RWPE1 (cell line): ENCODE data around the gene NEURL2.
A peak's percentile ranks its signal among the peaks of the same experiment; 100 is the strongest.

Experiments
- CTCF ChIA-PET: fragments of 350-600 bp; sonication (Branson Sonifier 250); formaldehyde crosslinking; extraction: SDS; loops from one replicate; lab custom pipeline; 2021; lab: Yijun Ruan, JAX
- POLR2A ChIA-PET: fragments of 400-600 bp; formaldehyde crosslinking; extraction: SDS; loops from one replicate; lab custom pipeline; 2020; ENCODE audit warnings: antibody characterized with exemption; ENCODE audit not compliant: low non-redundant PET; lab: Yijun Ruan, JAX
- DNase-seq: peaks from one replicate; pipeline ENCODE4 v3.0.0; 2012; ENCODE audit warnings: low spot score
- H3K27ac ChIP-seq: fragments of 450-650 bp; 2 replicates; pipeline ENCODE4 v1.5.1; 2017
- TF ChIP-seq, protein P1 (sequence below): fragments of 450-650 bp; conservative IDR thresholded peaks from 2 replicates; pipeline ENCODE4 v1.5.1; 2017; ENCODE audit warnings: low read depth, mild to moderate bottlenecking

The NEURL2 gene

DNA sequence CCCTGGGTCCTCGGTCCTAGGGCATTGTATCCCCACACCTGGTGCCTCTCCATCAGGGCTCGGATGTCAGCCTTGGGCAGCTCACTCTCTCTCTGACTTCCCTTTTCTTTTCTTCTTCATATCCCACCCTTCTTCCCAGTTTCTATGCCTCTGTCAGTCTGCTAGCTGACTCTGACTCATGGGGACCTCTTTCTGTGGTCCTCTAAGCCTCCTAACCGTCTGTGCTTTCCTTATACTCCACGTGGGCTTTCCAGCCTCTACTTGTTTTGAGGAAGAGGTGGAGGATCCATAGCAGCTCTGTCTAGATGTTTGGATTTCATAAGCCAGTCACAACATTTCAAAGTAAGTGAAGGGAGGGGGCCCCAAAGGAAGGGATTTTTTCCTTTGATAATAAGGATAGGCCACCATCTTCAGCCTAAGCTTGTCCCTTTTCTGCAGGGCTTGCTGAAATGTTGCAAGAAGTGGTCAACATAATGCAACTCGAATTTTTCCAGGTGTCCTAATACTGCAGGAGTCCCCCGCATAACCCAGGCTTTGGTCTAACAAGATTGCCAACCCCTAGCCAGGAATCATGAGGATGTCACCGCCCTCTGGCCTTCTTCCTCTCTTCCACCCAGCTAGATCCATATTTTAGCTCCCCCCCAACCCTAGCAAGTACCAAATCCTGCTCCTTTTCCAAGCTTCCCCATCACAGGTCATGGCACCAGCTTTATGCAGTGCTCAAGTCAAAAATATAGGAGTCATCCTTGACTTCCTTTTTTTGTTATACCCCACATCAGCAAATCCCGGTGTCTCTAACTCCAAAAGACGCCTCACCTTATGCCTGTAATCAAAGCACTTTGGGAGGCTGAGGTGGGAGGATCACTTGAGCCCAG is 29.7 kb upstream of the NEURL2 start:
- ChIA-PET CTCF (interaction anchor here (0.6 kb wide), 2 partner anchors 53 to 66 kb away, joined by 3 read pairs; no protein-coding TSS in a partner anchor), POLR2A (interaction anchor here (2.5 kb wide), 1 partner anchor 13 kb away, joined by 15 read pairs; the partner anchor contains the start of gene PCIF1)
- DNase-seq: no peak
- TF ChIP-seq, protein P1, sequence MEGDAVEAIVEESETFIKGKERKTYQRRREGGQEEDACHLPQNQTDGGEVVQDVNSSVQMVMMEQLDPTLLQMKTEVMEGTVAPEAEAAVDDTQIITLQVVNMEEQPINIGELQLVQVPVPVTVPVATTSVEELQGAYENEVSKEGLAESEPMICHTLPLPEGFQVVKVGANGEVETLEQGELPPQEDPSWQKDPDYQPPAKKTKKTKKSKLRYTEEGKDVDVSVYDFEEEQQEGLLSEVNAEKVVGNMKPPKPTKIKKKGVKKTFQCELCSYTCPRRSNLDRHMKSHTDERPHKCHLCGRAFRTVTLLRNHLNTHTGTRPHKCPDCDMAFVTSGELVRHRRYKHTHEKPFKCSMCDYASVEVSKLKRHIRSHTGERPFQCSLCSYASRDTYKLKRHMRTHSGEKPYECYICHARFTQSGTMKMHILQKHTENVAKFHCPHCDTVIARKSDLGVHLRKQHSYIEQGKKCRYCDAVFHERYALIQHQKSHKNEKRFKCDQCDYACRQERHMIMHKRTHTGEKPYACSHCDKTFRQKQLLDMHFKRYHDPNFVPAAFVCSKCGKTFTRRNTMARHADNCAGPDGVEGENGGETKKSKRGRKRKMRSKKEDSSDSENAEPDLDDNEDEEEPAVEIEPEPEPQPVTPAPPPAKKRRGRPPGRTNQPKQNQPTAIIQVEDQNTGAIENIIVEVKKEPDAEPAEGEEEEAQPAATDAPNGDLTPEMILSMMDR: no peak
- H3K27ac ChIP-seq: no peak overlapping the region

DNA sequence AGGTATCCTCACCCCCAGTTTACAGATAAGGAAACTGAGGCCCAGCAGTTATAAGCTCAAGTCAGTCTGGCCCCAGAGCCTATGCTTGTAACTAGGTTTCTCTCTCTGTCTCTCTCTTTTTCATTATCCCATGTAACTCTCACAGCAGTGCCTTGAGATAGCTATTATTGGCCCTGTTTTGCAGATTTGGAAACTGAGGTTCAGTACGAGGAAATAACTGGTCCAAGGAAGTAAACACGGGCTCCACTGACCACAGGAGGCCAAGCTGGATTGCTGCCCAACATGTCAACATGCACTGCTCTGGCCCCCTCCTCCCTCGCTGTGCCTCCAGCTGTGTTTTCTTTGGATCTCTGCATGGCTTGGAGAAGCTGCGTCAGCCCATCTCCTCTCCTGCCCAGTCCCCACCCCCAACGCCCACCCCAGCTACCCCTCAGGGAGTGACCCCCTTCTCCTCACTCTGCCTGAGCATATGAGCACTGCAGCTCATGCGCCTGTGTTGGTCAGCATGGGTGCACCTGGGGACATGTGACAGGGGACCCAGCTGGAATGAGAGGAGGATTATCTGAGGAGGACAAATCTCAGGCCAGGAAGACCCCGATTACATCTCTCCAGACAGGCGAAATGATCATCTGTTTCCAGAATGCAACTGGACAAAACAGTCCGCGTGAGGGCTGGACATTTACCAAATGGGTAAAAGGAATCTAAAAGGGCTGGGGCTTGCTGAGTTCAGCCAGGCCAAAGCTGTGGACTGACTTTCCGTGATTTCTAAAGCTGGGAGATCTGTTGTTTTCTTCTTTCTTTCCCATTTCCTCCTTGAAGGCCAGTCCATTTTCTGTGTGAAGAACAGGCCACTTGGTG is 28.8 kb upstream of the NEURL2 start:
- TF ChIP-seq, protein P1: no peak
- DNase-seq: no peak
- POLR2A ChIA-PET: interaction anchor here (2.5 kb wide), 1 partner anchor 14 kb away, joined by 15 read pairs; the partner anchor contains the start of gene PCIF1
- CTCF ChIA-PET: no interaction called here
- H3K27ac ChIP-seq: no peak overlapping the region

DNA sequence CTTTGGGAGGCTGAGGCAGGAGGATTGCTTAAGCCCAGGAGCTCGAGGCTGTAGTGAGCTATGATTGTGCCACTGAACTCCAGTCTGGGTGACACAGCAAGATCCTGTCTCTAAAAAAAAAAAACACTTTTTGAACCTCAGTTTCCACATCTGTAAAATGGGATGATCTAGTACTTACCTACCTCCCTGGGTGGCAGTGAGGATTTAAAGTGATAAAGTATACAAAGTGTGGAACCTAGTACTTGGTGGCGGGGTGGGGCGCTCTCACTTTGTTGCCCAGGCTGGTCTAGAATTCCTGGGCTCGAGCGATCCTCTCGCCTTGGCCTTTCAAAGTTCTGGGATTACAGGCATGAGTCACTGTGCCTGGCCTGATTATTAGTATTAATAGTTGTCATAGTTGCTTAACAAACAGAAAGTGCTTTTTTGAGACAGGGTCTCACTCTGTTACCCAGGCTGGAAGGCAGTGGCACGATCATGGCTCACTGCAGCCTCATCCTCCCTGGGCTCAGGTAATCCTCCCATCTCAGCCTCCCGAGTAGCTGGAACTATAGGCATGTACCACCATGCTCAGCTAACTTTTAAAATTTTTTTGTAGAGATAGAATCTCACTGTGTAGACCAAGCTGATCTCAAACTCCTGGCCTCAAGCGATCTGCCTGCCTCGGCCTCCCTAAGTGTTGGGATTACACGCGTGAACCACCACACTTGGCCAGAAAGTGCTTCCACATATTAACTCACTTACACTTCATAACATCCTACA is 27.9 kb upstream of the NEURL2 start:
- TF ChIP-seq, protein P1: no peak
- no peak for DNase-seq
- ChIA-PET CTCF (no interaction called here), POLR2A (interaction anchor here (2.5 kb wide), 1 partner anchor 15 kb away, joined by 15 read pairs; the partner anchor contains the start of gene PCIF1)
- H3K27ac ChIP-seq: no peak overlapping the region

DNA sequence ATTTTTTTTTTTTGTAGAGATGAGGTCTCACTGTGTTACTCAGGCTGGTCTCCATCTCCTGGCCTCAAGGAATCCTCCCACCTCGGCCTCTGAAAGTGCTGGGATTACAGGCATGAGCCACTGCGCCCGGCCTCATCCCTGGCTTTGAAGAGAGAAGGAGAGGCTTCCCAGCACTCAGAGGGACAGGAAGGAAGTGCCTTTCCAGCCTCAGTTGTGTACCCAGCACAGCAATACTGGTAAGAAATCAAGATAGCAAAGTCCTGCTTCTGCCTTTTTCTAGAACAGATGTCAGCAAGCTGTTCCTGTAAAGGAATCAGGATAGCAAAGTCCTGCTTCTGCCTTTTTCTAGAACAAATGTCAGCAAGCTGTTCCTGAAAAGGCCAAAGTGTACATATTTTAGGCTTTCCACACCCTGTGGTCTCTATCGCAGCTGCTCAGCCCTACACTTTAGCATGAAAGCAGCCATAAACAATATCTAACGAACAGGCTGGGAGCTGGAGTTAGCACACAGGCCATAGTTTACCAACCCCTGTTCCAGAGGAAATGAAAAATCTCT is 27.3 kb upstream of the NEURL2 start:
- TF ChIP-seq, protein P1: no peak
- POLR2A ChIA-PET: no interaction called here
- no peak for DNase-seq
- CTCF ChIA-PET: no interaction called here
- 0 out of 2 replicates have a peak overlapping the region, but pooled peaks have one; percentile 1 for H3K27ac ChIP-seq

DNA sequence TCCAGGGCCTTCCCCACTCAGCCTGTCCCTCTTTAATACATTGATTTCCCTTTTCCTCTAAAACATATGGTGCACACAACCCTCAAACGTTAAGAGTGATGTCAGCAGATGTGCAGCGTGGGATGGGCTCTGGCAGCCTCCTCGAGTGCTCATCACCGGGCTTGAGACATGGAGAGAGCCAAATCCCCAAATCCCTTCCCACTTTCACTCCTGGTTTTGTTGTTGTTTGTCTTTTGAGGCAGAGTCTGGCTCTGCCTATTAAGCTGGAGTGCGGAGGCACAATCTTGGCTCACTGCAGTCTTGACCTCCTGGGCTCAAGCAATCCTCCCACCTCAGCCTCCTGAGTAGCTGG is 26.8 kb upstream of the NEURL2 start:
- ChIA-PET CTCF (interaction anchor here (0.7 kb wide), 1 partner anchor 624 kb away, joined by 3 read pairs; no protein-coding TSS in a partner anchor), POLR2A (no interaction called here)
- no peak for DNase-seq
- H3K27ac ChIP-seq: 0 out of 2 replicates have a peak overlapping the region, but pooled peaks have one; percentile 1
- TF ChIP-seq, protein P1: no peak
